ENCODE measurements around the gene LRRFIP2. TPM values are rescaled to one million over a fixed set of nuclear protein-coding genes. Genes with fewer than 3 reads are reported as not detected.

The LRRFIP2 gene
- total and polyA plus RNA-seq, 2 of the 4 experiments (the other 2 are of a cell fraction) = 20.6 to 31.0 TPM

DNA sequence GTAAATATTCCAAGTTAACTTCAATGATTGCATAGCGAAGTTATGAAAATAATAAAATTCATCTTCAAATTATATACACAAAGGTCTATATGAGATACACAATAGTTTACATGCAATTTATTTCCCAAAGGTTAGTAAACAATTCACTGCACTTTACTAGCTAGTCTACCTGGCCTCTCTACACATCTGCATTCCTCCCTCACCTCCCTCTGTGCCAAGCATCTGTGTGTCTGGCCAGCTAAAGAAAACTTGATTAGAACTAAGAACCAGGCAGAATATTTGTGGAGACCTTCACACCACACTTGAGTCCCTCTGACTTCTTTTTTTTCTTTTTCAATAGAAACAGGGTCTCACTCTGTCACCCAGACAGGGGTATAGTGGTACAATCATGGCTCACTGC is 61.4 kb downstream of the LRRFIP2 start (continued):
- TF ChIP-seq FOS (IDR thresholded peaks at IDR 0.05; ENCODE audit: low read depth, low read length) = no peak

DNA sequence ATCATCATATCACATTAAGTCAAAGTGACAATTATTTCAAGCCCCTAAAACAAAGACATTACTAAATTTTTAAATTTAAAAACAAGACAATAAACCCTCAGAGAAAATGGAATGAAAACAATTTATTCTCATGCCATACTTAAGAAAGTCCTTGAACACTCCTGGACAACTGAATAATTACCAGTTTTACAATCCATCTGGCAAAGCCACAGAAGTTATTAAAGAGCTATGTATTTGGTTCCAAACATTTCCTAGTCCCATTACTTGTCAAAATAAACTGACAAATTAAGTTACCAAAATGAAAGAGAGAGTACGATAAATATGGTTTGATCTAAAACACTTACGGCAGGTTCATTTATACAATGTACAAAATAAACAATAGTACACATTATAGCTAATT is 63.2 kb downstream of the LRRFIP2 start:
- H3K9me3 ChIP-seq (ENCODE audit: control insufficient read depth, insufficient read depth, low read length) = no peaks in the 10 kb centered on the region
- no peak overlapping the region for H3K27ac ChIP-seq (ENCODE audit: insufficient read depth, low read length)
- H3K9ac ChIP-seq (ENCODE audit: low read depth, low read length) = no peak overlapping the region
- peaks cover 4% of the 10 kb centered on the region for H4K20me1 ChIP-seq (ENCODE audit: insufficient read depth, low read length)
- H2AFZ ChIP-seq (replicated peaks; ENCODE audit: low read length, poor library complexity) = no peak overlapping the region
- no TSS peak for BruUV-seq (replicated peaks)
- intact Hi-C loops (cut with micrococcal nuclease) = loop anchor here (5.0 kb wide), 1 partner anchor 39 kb away; no protein-coding TSS in a partner anchor
- peaks cover 23% of the 10 kb centered on the region for H3K4me1 ChIP-seq (ENCODE audit: control insufficient read depth, insufficient read depth, low read length)
- peaks cover 6% of the 10 kb centered on the region for H3K36me3 ChIP-seq (ENCODE audit: control insufficient read depth, insufficient read depth, low read length)
- H3K4me2 ChIP-seq (ENCODE audit: low read depth, low read length) = peak overlapping the region; percentile 22; the same call in 1 of the 2 replicates
- no peak overlapping the region for H3K4me3 ChIP-seq (ENCODE audit: insufficient read depth, low read depth, low read length)
- POLR2A ChIA-PET (ENCODE audit: unreplicated experiment) = no interaction called here
- no peaks in the 10 kb centered on the region for H3K27me3 ChIP-seq (ENCODE audit: control insufficient read depth, insufficient read depth, low read length)
- no peak overlapping the region for H3K14ac ChIP-seq (replicated peaks; ENCODE audit: low read depth, low read length)
- DNase-seq (no peak), ATAC-seq (ENCODE audit: low read depth) (no peak)
- peaks cover 34 to 69% of the 10 kb centered on the region in 2 experiments for H3K79me1 ChIP-seq (ENCODE audit: low read depth in 1 of 2, low read length in 2 of 2)
- H3K23ac ChIP-seq (ENCODE audit: low read depth, low read length) = no peak overlapping the region
- in situ Hi-C loops (cut with MboI; ENCODE audit: low sequenced_read_pairs) = no loop called here
- H3K9me1 ChIP-seq (ENCODE audit: insufficient read depth, low read length) = peaks cover 16% of the 10 kb centered on the region
- no peak overlapping the region for H2BK20ac ChIP-seq (ENCODE audit: low read depth, low read length)
- no peak overlapping the region for H2AK9ac ChIP-seq (replicated peaks; ENCODE audit: low read depth, low read length, poor library complexity)
- H4K8ac ChIP-seq (ENCODE audit: low read depth in 2 of 2, low read length in 2 of 2) = peak overlapping the region; percentile 29 to 83; a peak in 1 of 4 replicates
- H2BK120ac ChIP-seq (ENCODE audit: low read depth, low read length) = no peak overlapping the region
- no peak overlapping the region for H3K56ac ChIP-seq (ENCODE audit: extremely low read depth, insufficient read depth, low read length)
- no peak overlapping the region; the same call in 1 of the 2 replicates for H3K4ac ChIP-seq (ENCODE audit: low read depth, low read length)
- no peak overlapping the region for H4K5ac ChIP-seq (ENCODE audit: low read depth, low read length)
- peak overlapping the region; percentile 71 for H2BK5ac ChIP-seq (ENCODE audit: low read depth, low read length, poor library complexity, severe bottlenecking)
- CTCF ChIA-PET = no interaction called here
- no CpG with 5 or more reads among the region's 2 CpGs for WGBS, 2 experiments (ENCODE audit: extremely low coverage in 2 of 2, insufficient read length in 1 of 2)
- H4K91ac ChIP-seq (ENCODE audit: insufficient read depth, low read depth, low read length) = no peak overlapping the region
- H2BK15ac ChIP-seq (ENCODE audit: low read depth, low read length) = peak overlapping the region; percentile 97; the same call in 1 of the 3 replicates
- H3K18ac ChIP-seq (ENCODE audit: low read depth, low read length) = peak overlapping the region; percentile 88
- dilution Hi-C loops (cut with HindIII; ENCODE audit: low sequenced_read_pairs, unreplicated experiment) = no loop called here
- no peak overlapping the region for H2AK5ac ChIP-seq (ENCODE audit: low read depth, low read length)
- TF ChIP-seq CHD1 (IDR thresholded peaks at IDR 0.05; ENCODE audit: low read depth, low read length) (no peak), MXI1 (IDR thresholded peaks at IDR 0.05; ENCODE audit: borderline replicate concordance, low read depth, low read length) (no peak), BHLHE40 (IDR thresholded peaks at IDR 0.05; ENCODE audit: low read depth, low read length) (no peak), MAZ (IDR thresholded peaks at IDR 0.05; ENCODE audit: borderline replicate concordance, low read depth, low read length) (no peak), RFX5 (IDR thresholded peaks at IDR 0.05; ENCODE audit: low read depth, low read length) (no peak), RAD21 (IDR thresholded peaks at IDR 0.05; ENCODE audit: low read length) (no peak), NFE2L2 (IDR thresholded peaks at IDR 0.05; ENCODE audit: low read depth, low read length) (no peak), RCOR1 (IDR thresholded peaks at IDR 0.05; ENCODE audit: insufficient replicate concordance, low read length) (no peak), SMC3 (IDR thresholded peaks at IDR 0.05; ENCODE audit: low read depth, low read length) (no peak), POLR2A (IDR thresholded peaks at IDR 0.05; ENCODE audit: low read depth, low read length) (no peak), FOS (IDR thresholded peaks at IDR 0.05; ENCODE audit: low read depth, low read length) (no peak), MAFK (IDR thresholded peaks at IDR 0.05; ENCODE audit: low read depth, low read length) (no peak)
- TF ChIP-seq, protein P1, sequence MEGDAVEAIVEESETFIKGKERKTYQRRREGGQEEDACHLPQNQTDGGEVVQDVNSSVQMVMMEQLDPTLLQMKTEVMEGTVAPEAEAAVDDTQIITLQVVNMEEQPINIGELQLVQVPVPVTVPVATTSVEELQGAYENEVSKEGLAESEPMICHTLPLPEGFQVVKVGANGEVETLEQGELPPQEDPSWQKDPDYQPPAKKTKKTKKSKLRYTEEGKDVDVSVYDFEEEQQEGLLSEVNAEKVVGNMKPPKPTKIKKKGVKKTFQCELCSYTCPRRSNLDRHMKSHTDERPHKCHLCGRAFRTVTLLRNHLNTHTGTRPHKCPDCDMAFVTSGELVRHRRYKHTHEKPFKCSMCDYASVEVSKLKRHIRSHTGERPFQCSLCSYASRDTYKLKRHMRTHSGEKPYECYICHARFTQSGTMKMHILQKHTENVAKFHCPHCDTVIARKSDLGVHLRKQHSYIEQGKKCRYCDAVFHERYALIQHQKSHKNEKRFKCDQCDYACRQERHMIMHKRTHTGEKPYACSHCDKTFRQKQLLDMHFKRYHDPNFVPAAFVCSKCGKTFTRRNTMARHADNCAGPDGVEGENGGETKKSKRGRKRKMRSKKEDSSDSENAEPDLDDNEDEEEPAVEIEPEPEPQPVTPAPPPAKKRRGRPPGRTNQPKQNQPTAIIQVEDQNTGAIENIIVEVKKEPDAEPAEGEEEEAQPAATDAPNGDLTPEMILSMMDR (conservative IDR thresholded peaks at IDR 0.05; ENCODE audit: low read depth, low read length) = no peak
- TF ChIP-seq, protein P2, sequence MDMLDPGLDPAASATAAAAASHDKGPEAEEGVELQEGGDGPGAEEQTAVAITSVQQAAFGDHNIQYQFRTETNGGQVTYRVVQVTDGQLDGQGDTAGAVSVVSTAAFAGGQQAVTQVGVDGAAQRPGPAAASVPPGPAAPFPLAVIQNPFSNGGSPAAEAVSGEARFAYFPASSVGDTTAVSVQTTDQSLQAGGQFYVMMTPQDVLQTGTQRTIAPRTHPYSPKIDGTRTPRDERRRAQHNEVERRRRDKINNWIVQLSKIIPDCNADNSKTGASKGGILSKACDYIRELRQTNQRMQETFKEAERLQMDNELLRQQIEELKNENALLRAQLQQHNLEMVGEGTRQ (IDR thresholded peaks at IDR 0.05; ENCODE audit: low read depth, low read length) = no peak
- TF ChIP-seq, protein P3, sequence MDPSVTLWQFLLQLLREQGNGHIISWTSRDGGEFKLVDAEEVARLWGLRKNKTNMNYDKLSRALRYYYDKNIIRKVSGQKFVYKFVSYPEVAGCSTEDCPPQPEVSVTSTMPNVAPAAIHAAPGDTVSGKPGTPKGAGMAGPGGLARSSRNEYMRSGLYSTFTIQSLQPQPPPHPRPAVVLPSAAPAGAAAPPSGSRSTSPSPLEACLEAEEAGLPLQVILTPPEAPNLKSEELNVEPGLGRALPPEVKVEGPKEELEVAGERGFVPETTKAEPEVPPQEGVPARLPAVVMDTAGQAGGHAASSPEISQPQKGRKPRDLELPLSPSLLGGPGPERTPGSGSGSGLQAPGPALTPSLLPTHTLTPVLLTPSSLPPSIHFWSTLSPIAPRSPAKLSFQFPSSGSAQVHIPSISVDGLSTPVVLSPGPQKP (IDR thresholded peaks at IDR 0.05; ENCODE audit: borderline replicate concordance, low read depth, low read length) = no peak

Measured in IMR-90 (cell line).